ENCODE measurements around the gene ACVR2B. TPM values are rescaled to one million over a fixed set of nuclear protein-coding genes. Genes with fewer than 3 reads are reported as not detected.

ACVR2B gene
- total and polyA plus RNA-seq, 2 donors (not counting 1 experiment from before 2014, with no cell fraction given): 0.18 to 4.2 TPM

- H3K27ac Mint-ChIP-seq: no peak overlapping the region
- Histone ChIP-seq H2AFZ (ENCODE audit: insufficient read depth, low read depth, low read length, poor library complexity, severe bottlenecking) (no peak overlapping the region), H3K4me3 (ENCODE audit: control extremely low read depth in 1 of 5, extremely low read depth in 1 of 5, insufficient read depth in 1 of 5, low read depth in 2 of 5, low read length in 4 of 5) (no peak overlapping the region), H4K20me1 (ENCODE audit: control insufficient read depth, insufficient read depth, low read length, poor library complexity, severe bottlenecking) (no peaks in the 10 kb centered on the region), H3K79me2 (ENCODE audit: control insufficient read depth, insufficient read depth, low read length) (no peaks in the 10 kb centered on the region), H3K27me3 (replicated peaks in 1 of 4; ENCODE audit: control extremely low read depth in 1 of 4, control insufficient read depth in 3 of 4, insufficient read depth in 4 of 4, low read length in 3 of 4) (peaks cover 0 to 31% (median 8%) of the 10 kb centered on the region in 4 experiments), H3K4me1 (ENCODE audit: control insufficient read depth in 2 of 2, insufficient read depth in 2 of 2, low read length in 2 of 2) (peaks cover 13 to 21% of the 10 kb centered on the region in 2 donors), H3K9me3 (ENCODE audit: control extremely low read depth in 1 of 3, control insufficient read depth in 2 of 3, insufficient read depth in 1 of 3, low read length in 2 of 3) (peaks cover 0 to 11% (median 0%) of the 10 kb centered on the region in 3 donors), H3K27ac (ENCODE audit: low read length in 2 of 2) (no peak overlapping the region), H3K9ac (ENCODE audit: low read length) (no peak overlapping the region), H3K4me2 (replicated peaks; ENCODE audit: low read depth, low read length, poor library complexity, severe bottlenecking) (no peak overlapping the region), H3K36me3 (replicated peaks in 1 of 2; ENCODE audit: control extremely low read depth in 1 of 2, control insufficient read depth in 1 of 2, extremely low read depth in 1 of 2, insufficient read depth in 2 of 2, low read length in 1 of 2) (no peaks in the 10 kb centered on the region)
- no peak overlapping the region for H3K4me3 Mint-ChIP-seq
- H3K4me1 Mint-ChIP-seq: peaks cover 15% of the 10 kb centered on the region
- TF ChIP-seq, protein P1, sequence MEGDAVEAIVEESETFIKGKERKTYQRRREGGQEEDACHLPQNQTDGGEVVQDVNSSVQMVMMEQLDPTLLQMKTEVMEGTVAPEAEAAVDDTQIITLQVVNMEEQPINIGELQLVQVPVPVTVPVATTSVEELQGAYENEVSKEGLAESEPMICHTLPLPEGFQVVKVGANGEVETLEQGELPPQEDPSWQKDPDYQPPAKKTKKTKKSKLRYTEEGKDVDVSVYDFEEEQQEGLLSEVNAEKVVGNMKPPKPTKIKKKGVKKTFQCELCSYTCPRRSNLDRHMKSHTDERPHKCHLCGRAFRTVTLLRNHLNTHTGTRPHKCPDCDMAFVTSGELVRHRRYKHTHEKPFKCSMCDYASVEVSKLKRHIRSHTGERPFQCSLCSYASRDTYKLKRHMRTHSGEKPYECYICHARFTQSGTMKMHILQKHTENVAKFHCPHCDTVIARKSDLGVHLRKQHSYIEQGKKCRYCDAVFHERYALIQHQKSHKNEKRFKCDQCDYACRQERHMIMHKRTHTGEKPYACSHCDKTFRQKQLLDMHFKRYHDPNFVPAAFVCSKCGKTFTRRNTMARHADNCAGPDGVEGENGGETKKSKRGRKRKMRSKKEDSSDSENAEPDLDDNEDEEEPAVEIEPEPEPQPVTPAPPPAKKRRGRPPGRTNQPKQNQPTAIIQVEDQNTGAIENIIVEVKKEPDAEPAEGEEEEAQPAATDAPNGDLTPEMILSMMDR (IDR thresholded peaks at IDR 0.05): no peak
- TF ChIP-seq EZH2 (IDR thresholded peaks at IDR 0.05; ENCODE audit: borderline replicate concordance, insufficient read depth, low read depth, low read length, poor library complexity, severe bottlenecking): no peak
- ATAC-seq (ENCODE audit: low read depth): no peak
- intact Hi-C loops (cut with micrococcal nuclease): loop anchor here (10.0 kb wide), 1 partner anchor 106 kb away; the partner anchor contains the start of gene XYLB
- H3K27me3 Mint-ChIP-seq: peaks cover 40% of the 10 kb centered on the region
- no peaks in the 10 kb centered on the region for H3K9me3 Mint-ChIP-seq (ENCODE audit: insufficient read depth)
- ChIA-PET CTCF (no interaction called here), POLR2A (no interaction called here)
- no peak for DNase-seq
- 100% methylated on average over 3 of the region's 3 CpGs for WGBS (ENCODE audit: insufficient coverage)
Observed at GRCh38 chr3:38450853-38451252, 2.8 kb upstream of the ACVR2B start.

- no peak overlapping the region for H3K27ac ChIP-seq (ENCODE audit: low read length in 2 of 2)
- DNase-seq: no peak
- peak overlapping the region; percentile 66 for H3K9ac ChIP-seq (ENCODE audit: low read length)
- POLR2A ChIA-PET: no interaction called here
- peaks cover 0 to 33% (median 8%) of the 10 kb centered on the region in 4 experiments for H3K27me3 ChIP-seq (replicated peaks in 1 of 4; ENCODE audit: control extremely low read depth in 1 of 4, control insufficient read depth in 3 of 4, insufficient read depth in 4 of 4, low read length in 3 of 4)
- TF ChIP-seq EZH2 (IDR thresholded peaks at IDR 0.05; ENCODE audit: borderline replicate concordance, insufficient read depth, low read depth, low read length, poor library complexity, severe bottlenecking): no peak
- TF ChIP-seq, protein P1 (IDR thresholded peaks at IDR 0.05): no peak
- H2AFZ ChIP-seq (ENCODE audit: insufficient read depth, low read depth, low read length, poor library complexity, severe bottlenecking): peak overlapping the region; percentile 71
- H3K27ac Mint-ChIP-seq: no peak overlapping the region
- peaks cover 13 to 24% of the 10 kb centered on the region in 2 donors for H3K4me1 ChIP-seq (ENCODE audit: control insufficient read depth in 2 of 2, insufficient read depth in 2 of 2, low read length in 2 of 2)
- H3K4me3 Mint-ChIP-seq: peak overlapping the region; percentile 85
- H3K4me1 Mint-ChIP-seq: peaks cover 15% of the 10 kb centered on the region
- intact Hi-C loops (cut with micrococcal nuclease): loop anchor here (1.0 to 10.0 kb wide), 2 partner anchors 42 to 109 kb away; partner anchors contain the start of genes EXOG and XYLB
- peaks cover 0 to 11% (median 0%) of the 10 kb centered on the region in 3 donors for H3K9me3 ChIP-seq (ENCODE audit: control extremely low read depth in 1 of 3, control insufficient read depth in 2 of 3, insufficient read depth in 1 of 3, low read length in 2 of 3)
- peaks cover 28% of the 10 kb centered on the region for H3K27me3 Mint-ChIP-seq
- WGBS (ENCODE audit: insufficient coverage): under 1% methylated on average over 31 of the region's 36 CpGs
- no peaks in the 10 kb centered on the region for H3K9me3 Mint-ChIP-seq (ENCODE audit: insufficient read depth)
- peak overlapping the region in 3 of 5 experiments; percentile 55 to 63 (median 60) for H3K4me3 ChIP-seq (ENCODE audit: control extremely low read depth in 1 of 5, extremely low read depth in 1 of 5, insufficient read depth in 1 of 5, low read depth in 2 of 5, low read length in 4 of 5)
- CTCF ChIA-PET: no interaction called here
- no peaks in the 10 kb centered on the region for H3K36me3 ChIP-seq (replicated peaks in 1 of 2; ENCODE audit: control extremely low read depth in 1 of 2, control insufficient read depth in 1 of 2, extremely low read depth in 1 of 2, insufficient read depth in 2 of 2, low read length in 1 of 2)
- no peaks in the 10 kb centered on the region for H4K20me1 ChIP-seq (ENCODE audit: control insufficient read depth, insufficient read depth, low read length, poor library complexity, severe bottlenecking)
- ATAC-seq (ENCODE audit: low read depth): no peak
- no peaks in the 10 kb centered on the region for H3K79me2 ChIP-seq (ENCODE audit: control insufficient read depth, insufficient read depth, low read length)
- peak overlapping the region; percentile 81 for H3K4me2 ChIP-seq (replicated peaks; ENCODE audit: low read depth, low read length, poor library complexity, severe bottlenecking)
Observed at GRCh38 chr3:38453913-38454177, 155 bp downstream of the ACVR2B start.
